Measurements from ENCODE around the gene SNED1. TPM values are rescaled to one million over a fixed set of nuclear protein-coding genes. Genes with fewer than 3 reads are reported as not detected.

The SNED1 gene
- total RNA-seq (2014; rRNA removed; shearing (Covaris generic)) = 18.3 and 24.9 TPM in 2 replicates

GRCh38 chr2:240997856-240998705 lies at the start of gene SNED1:
Gene SNED1 (plus strand): TSS chr2:240998618. CDS start chr2:240998838, 220 bp downstream.
- Histone ChIP-seq H3K27me3 (replicated peaks) (no peaks in the 10 kb centered on the region), H3K4me3 (peak within 1 kb of the TSS; percentile 93), H3K27ac (peak within 1 kb of the TSS; percentile 74), H3K9me3 (replicated peaks) (no peaks in the 10 kb centered on the region), H3K4me1 (replicated peaks) (peaks cover 26% of the 10 kb centered on the region), H3K36me3 (peaks cover 37% of the 10 kb centered on the region)
- peak; percentile 85 to 91 for DNase-seq (ENCODE audit: low read depth in 1 of 2, low spot score in 2 of 2)

DNA sequence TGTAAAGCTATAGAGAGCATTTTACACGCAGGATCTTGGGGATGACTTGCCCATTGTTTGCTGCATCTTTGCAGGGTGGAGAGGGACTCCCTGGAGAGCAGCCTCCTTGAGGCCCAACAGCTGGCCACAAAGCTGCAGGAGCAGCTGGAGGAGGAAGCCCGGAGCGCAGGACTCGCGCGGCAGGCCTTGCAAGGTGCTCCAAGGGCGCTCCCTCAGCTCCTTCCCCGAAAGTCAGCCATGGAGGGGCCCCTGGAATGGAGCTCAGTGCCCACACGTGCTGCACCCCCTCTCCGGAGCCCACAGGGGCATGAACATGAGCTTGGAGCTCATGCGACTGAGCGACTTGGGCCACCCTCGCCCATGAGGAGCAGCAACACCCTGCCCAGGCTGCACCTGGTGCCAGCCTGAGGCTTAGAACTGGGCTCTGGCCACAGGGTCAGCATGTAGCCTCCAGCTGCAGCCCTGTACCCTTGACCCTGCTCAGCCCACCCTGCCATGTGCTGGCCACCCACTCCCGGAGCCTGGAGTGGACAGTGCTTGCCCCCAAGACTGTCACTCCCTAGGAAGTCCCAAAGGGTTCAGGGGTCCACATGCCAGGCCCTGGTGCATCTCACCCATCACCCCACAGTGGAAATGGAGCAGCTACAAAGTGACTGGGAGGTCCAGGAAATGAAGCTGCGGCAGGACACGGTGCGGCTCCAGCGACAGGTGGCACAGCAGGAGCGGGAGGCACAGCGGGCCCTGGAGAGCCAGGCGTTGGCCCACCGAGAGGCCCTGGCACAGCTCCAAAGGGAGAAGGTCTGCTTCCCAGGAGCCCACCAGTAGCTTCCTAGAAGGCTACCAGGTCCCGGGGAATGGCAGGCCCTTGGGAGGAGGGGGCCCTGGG lies 49.3 kb upstream of the SNED1 start:
- Histone ChIP-seq H3K27ac (no peak overlapping the region), H3K4me1 (replicated peaks) (0 out of 2 replicates have a peak, but pooled peaks cover 5% of the 10 kb centered on the region), H3K27me3 (replicated peaks) (no peaks in the 10 kb centered on the region), H3K4me3 (no peak overlapping the region), H3K9me3 (replicated peaks) (no peaks in the 10 kb centered on the region), H3K36me3 (no peaks in the 10 kb centered on the region)
- DNase-seq (ENCODE audit: low read depth in 1 of 2, low spot score in 2 of 2) = peak in 1 of 2 experiments; percentile 41

DNA sequence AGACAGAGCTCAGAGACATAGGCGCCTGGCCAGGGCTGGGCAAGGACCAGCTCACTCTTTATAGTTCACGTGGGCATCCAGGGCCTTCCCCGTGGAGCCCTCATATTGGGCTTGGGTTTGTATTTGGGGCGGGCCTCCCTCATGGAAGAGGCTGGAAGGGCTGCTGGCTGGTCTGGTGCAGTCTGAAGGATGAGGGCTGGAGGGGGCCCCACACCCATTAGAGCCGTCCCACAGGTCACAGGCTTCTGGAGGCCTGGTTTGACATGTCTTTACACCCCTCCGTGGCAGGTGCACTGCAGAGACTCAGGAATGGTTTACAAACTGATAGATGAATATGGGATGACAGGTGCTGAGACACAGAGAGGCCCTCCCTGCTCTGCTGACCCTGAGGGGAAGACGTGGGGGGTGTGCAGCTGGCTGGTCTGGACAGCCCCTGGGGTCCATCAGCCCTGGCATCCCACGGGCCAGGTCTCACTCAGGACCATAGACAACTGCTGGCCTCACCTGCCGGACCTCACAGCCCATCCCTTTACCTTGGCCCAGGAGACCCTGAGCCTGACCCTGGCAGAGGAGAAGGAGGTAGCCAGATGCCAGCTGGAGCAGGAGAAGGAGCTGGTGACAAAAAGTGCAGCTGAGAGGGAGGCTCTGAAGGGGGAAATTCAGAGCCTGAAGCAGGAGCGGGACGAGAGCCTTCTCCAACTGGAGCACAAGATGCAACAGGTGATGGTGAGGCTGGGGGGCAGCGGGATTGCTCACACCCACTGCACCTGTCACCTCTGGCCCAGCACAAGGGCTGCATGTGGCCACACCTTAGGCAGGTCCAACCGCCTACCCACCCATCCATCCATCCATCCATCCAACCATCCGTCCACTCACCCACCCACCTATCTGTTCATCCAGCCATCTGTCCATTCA lies 48.4 kb upstream of the SNED1 start:
- no peak overlapping the region for H3K27ac ChIP-seq
- 0 out of 2 replicates have a peak, but pooled peaks cover 8% of the 10 kb centered on the region for H3K4me1 ChIP-seq (replicated peaks)
- peak in 1 of 2 experiments; percentile 39 for DNase-seq (ENCODE audit: low read depth in 1 of 2, low spot score in 2 of 2)
- H3K27me3 ChIP-seq (replicated peaks) = no peaks in the 10 kb centered on the region
- no peak overlapping the region for H3K4me3 ChIP-seq
- no peaks in the 10 kb centered on the region for H3K36me3 ChIP-seq
- no peaks in the 10 kb centered on the region for H3K9me3 ChIP-seq (replicated peaks)

GRCh38 chr2:240951045-240951594 lies 47.3 kb upstream of the SNED1 start:
- DNase-seq (ENCODE audit: low read depth in 1 of 2, low spot score in 2 of 2) = peak in 1 of 2 experiments; percentile 16
- no peaks in the 10 kb centered on the region for H3K27me3 ChIP-seq (replicated peaks)
- no peak overlapping the region for H3K27ac ChIP-seq
- 0 out of 2 replicates have a peak, but pooled peaks cover 8% of the 10 kb centered on the region for H3K4me1 ChIP-seq (replicated peaks)
- no peaks in the 10 kb centered on the region for H3K36me3 ChIP-seq
- no peak overlapping the region for H3K4me3 ChIP-seq
- no peaks in the 10 kb centered on the region for H3K9me3 ChIP-seq (replicated peaks)

- H3K27ac ChIP-seq = no peak overlapping the region
- H3K36me3 ChIP-seq = no peaks in the 10 kb centered on the region
- no peaks in the 10 kb centered on the region for H3K27me3 ChIP-seq (replicated peaks)
- peak in 1 of 2 experiments; percentile 35 for DNase-seq (ENCODE audit: low read depth in 1 of 2, low spot score in 2 of 2)
- no peak overlapping the region for H3K4me3 ChIP-seq
- 0 out of 2 replicates have a peak, but pooled peaks cover 8% of the 10 kb centered on the region for H3K4me1 ChIP-seq (replicated peaks)
- no peaks in the 10 kb centered on the region for H3K9me3 ChIP-seq (replicated peaks)
Measured at GRCh38 chr2:240952496-240953246, 45.7 kb upstream of the SNED1 start.

DNA sequence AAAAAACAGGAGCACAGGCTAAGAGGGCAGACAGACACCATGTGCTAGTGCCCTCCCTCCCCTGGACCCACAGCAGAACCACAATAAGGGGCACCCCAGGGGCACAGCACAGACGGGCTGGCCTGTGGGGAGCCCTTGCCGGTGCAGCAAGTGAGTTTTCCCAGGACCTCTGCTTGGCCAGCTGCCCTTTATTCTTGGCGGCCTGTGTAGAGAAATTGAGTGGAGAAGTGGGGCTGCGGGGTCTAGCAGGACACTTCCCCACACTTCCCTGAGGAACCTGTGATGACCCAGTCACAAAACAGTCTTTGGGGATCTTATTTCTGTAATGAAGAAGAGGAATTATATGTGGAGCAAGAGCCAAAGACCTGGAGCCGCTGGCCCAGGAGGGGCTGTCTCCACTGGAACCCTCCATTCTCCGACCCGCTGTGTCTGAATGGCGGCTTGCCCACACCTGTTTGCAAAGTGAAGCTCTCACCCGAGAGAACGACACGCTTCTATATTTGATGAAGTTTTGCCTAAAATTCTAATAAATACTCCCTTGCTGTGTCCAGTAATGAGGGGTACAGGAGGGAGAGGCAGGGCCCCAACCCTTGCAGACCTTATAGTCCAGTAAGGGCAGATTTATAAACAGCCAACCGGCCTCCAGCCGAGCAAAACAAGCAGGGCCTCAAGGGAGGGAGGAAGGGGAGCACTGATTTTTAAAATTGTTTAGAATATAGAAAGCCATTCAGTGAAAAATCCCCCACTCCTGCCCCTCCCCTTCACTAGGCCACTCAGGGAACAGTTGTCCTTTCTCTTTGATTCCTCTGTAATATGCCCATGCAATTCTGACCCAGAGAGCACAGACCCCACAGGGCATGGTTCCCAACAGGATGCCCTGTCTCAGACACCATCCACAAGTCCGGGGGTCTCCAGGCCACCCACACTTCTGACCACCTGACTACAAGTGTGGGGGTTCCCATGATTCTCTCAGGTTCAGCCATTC lies 44.7 kb upstream of the SNED1 start:
- Histone ChIP-seq H3K4me3 (no peak overlapping the region), H3K27ac (no peak overlapping the region), H3K4me1 (replicated peaks) (0 out of 2 replicates have a peak, but pooled peaks cover 8% of the 10 kb centered on the region), H3K9me3 (replicated peaks) (no peaks in the 10 kb centered on the region), H3K27me3 (replicated peaks) (no peaks in the 10 kb centered on the region), H3K36me3 (no peaks in the 10 kb centered on the region)
- peak in 1 of 2 experiments; percentile 36 for DNase-seq (ENCODE audit: low read depth in 1 of 2, low spot score in 2 of 2)

GRCh38 chr2:240954436-240955305 lies 43.7 kb upstream of the SNED1 start:
- H3K36me3 ChIP-seq = no peaks in the 10 kb centered on the region
- DNase-seq (ENCODE audit: low read depth in 1 of 2, low spot score in 2 of 2) = peak in 1 of 2 experiments; percentile 28

DNA sequence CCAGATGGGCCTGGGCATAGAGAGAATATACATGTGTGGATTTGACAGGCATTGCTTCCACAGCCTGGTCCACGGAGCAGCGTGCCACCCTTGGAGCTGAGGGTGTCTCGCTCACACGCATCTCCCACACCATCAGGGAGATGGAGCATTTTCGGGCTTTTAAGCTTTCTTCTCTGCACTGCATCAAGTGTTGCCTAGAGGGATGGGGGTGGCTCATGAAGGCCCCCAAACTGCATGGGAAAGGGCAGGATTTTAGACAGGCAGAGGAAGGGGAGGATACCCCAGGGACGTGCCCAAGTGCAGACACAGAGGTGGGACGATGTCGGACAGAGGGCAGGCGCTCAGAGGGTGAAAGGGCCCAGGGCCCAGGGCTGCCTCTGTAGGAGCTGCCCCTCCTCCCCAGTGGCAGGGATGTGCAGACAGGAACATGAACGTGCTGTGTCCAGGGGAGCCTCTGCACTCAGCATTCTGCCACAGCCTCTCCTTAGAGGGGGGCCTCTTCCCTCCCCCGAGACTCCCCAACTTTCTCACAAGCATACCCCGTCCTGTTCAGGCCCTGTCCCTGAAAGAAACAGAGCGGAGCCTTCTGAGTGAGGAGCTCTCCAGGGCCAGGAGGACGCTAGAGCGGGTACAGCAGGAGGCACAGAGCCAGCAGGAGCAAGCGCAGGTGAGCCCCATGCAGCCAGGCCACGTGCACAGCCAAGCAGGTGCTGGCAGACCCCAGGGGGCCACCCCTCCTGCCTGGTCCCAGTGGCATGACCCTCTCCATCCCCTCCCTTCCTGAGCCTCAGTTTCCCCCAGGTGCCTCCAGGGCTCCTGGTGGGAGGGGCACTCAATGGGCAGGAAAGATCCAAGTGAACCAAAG lies 42.9 kb upstream of the SNED1 start:
- no peaks in the 10 kb centered on the region for H3K27me3 ChIP-seq (replicated peaks)
- H3K27ac ChIP-seq = no peak overlapping the region
- no peaks in the 10 kb centered on the region for H3K36me3 ChIP-seq
- H3K9me3 ChIP-seq (replicated peaks) = no peaks in the 10 kb centered on the region
- DNase-seq (ENCODE audit: low read depth in 1 of 2, low spot score in 2 of 2) = peak in 1 of 2 experiments; percentile 29
- peaks cover 11% of the 10 kb centered on the region; the same call in 1 of the 2 replicates for H3K4me1 ChIP-seq (replicated peaks)
- H3K4me3 ChIP-seq = no peak overlapping the region

More at GRCh38 chr2:240954436-240955305, 43.7 kb upstream of the SNED1 start:
- Histone ChIP-seq H3K4me1 (replicated peaks) (0 out of 2 replicates have a peak, but pooled peaks cover 8% of the 10 kb centered on the region), H3K9me3 (replicated peaks) (no peaks in the 10 kb centered on the region), H3K27me3 (replicated peaks) (no peaks in the 10 kb centered on the region), H3K27ac (no peak overlapping the region), H3K4me3 (no peak overlapping the region)

DNA sequence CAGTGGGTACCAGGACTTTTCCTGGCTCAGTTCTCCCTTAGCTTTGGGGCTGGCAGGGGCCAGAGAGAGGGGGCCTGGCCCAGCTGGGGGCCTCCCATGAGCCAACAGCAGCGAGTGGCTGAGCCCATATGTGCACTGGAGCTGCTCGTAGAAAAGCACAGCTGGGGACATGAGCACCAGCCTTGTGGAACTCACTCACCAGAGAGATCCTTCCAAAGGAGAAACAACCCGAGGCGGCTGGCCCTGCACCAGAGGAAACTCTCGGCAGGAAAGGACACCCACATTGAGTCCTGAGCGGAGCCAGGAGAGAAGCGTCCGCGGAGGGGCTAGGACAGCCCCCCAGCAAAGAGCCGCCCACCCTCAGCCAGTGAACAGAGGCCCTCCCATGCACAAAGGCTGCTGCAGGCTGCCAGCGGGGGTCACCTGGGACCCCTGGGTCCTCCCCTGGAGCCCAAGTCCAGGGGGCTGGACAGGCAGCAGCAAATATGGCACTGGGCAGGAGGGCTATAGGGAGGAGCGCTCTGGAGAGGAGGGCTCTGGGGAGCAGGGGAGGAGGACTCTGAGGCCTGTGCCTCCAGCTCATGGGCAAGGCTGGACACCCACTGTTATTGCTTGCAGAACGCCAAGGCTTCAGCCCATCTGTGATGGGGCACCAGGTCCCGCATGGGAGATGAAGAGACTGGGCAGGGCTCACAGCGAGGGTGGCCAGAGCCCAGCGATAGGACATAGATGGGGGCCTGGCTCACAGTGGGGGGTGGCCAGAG lies 42.1 kb upstream of the SNED1 start:
- peak in 1 of 2 experiments; percentile 41 for DNase-seq (ENCODE audit: low read depth in 1 of 2, low spot score in 2 of 2)
- Histone ChIP-seq H3K9me3 (replicated peaks) (no peaks in the 10 kb centered on the region), H3K4me3 (no peak overlapping the region), H3K4me1 (replicated peaks) (peaks cover 12% of the 10 kb centered on the region; the same call in 1 of the 2 replicates), H3K27ac (no peak overlapping the region), H3K36me3 (no peaks in the 10 kb centered on the region), H3K27me3 (replicated peaks) (no peaks in the 10 kb centered on the region)
